Measurements from ENCODE around the gene NKX1-2. TPM values are rescaled to one million over a fixed set of nuclear protein-coding genes. Genes with fewer than 3 reads are reported as not detected.

Gene NKX1-2
- total and polyA plus RNA-seq, 2 experiments from 2014 or later: 9.8 to 39.4 TPM

DNA sequence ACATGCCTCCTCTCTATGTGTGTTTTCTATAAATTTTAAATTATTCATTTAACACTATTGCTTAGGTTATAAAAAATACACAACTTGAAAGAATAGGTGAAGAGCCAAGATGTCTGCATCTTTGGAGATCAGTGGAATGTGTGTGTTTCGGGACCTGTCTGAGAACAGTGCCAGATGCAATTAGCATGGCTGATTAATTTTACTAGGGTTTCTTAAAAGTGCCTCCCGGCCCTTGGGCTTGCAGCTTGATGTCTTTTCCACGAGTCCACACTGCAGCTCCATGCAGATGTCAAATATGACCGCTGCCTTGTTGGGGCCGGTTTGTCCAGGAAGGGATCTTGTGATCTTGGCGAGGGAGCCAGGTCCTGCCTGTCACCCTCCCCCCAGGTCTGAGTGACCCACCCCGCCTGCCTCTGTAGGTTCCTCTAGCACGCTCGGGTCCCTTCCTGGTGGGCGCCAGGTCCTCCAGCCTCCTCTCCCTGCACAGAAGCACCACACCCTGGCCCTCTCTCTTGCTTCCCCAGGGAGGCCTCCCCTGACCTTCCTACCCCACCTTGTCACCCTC lies 32.5 kb upstream of the NKX1-2 start (continued):
- TF ChIP-seq STAT1 (IDR thresholded peaks at IDR 0.05; ENCODE audit: unreplicated experiment) (no peak), ZNF331 (CRISPR knock-in tag; IDR thresholded peaks at IDR 0.05; ENCODE audit: low read depth) (no peak), NANOG (IDR thresholded peaks at IDR 0.05; ENCODE audit: borderline replicate concordance) (no peak)
- TF ChIP-seq, protein P1, sequence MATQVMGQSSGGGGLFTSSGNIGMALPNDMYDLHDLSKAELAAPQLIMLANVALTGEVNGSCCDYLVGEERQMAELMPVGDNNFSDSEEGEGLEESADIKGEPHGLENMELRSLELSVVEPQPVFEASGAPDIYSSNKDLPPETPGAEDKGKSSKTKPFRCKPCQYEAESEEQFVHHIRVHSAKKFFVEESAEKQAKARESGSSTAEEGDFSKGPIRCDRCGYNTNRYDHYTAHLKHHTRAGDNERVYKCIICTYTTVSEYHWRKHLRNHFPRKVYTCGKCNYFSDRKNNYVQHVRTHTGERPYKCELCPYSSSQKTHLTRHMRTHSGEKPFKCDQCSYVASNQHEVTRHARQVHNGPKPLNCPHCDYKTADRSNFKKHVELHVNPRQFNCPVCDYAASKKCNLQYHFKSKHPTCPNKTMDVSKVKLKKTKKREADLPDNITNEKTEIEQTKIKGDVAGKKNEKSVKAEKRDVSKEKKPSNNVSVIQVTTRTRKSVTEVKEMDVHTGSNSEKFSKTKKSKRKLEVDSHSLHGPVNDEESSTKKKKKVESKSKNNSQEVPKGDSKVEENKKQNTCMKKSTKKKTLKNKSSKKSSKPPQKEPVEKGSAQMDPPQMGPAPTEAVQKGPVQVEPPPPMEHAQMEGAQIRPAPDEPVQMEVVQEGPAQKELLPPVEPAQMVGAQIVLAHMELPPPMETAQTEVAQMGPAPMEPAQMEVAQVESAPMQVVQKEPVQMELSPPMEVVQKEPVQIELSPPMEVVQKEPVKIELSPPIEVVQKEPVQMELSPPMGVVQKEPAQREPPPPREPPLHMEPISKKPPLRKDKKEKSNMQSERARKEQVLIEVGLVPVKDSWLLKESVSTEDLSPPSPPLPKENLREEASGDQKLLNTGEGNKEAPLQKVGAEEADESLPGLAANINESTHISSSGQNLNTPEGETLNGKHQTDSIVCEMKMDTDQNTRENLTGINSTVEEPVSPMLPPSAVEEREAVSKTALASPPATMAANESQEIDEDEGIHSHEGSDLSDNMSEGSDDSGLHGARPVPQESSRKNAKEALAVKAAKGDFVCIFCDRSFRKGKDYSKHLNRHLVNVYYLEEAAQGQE (IDR thresholded peaks at IDR 0.05; ENCODE audit: unreplicated experiment): no peak
- TF ChIP-seq, protein P2, sequence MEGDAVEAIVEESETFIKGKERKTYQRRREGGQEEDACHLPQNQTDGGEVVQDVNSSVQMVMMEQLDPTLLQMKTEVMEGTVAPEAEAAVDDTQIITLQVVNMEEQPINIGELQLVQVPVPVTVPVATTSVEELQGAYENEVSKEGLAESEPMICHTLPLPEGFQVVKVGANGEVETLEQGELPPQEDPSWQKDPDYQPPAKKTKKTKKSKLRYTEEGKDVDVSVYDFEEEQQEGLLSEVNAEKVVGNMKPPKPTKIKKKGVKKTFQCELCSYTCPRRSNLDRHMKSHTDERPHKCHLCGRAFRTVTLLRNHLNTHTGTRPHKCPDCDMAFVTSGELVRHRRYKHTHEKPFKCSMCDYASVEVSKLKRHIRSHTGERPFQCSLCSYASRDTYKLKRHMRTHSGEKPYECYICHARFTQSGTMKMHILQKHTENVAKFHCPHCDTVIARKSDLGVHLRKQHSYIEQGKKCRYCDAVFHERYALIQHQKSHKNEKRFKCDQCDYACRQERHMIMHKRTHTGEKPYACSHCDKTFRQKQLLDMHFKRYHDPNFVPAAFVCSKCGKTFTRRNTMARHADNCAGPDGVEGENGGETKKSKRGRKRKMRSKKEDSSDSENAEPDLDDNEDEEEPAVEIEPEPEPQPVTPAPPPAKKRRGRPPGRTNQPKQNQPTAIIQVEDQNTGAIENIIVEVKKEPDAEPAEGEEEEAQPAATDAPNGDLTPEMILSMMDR (conservative IDR thresholded peaks at IDR 0.05; ENCODE audit: low read depth in 2 of 2): no peak

DNA sequence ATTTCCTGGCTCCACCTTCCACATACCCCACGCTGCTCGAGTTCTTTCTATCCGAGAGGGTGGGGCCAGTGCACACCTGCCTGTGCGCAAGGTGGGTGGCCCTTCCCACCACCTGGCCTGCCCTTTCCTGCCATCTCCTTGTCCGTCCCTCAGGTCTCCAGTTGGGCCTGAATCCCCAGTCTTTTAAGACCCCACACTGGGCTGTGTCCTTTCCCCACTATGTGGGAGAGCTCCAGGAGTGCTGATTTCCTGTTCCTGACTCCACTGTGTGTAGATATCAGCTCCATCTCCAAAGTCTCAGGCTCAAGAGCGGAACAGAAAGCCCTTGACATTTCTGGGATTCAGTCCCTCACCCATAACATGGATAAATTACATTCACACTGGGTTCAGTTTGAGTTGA lies 31.9 kb upstream of the NKX1-2 start:
- Histone ChIP-seq H3K27ac (ENCODE audit: low read depth) (peak overlapping the region; percentile 55; the same call in 1 of the 2 replicates), H3K4me3 (no peak overlapping the region), H4K20me1 (replicated peaks; ENCODE audit: insufficient read depth) (no peaks in the 10 kb centered on the region), H3K4me2 (0 out of 2 replicates have a peak overlapping the region, but pooled peaks have one; percentile 16), H2AFZ (no peak overlapping the region), H3F3A (replicated peaks; ENCODE audit: low read depth) (no peaks in the 10 kb centered on the region), H3K79me2 (replicated peaks; ENCODE audit: insufficient read depth) (no peaks in the 10 kb centered on the region; the same call in 1 of the 2 replicates), H3K4me1 (ENCODE audit: insufficient read depth) (peaks cover 38% of the 10 kb centered on the region), H3K36me3 (ENCODE audit: insufficient read depth) (no peaks in the 10 kb centered on the region), H3K9me2 (ENCODE audit: insufficient read depth) (no peaks in the 10 kb centered on the region), H3K27me3 (ENCODE audit: insufficient read depth) (no peaks in the 10 kb centered on the region)
- Mint-ChIP-seq H3K27me3 (ENCODE audit: insufficient read depth, low read depth, poor library complexity) (peaks cover 6% of the 10 kb centered on the region), H3K9me3 (peaks cover 13% of the 10 kb centered on the region), H3K4me1 (peaks cover 33% of the 10 kb centered on the region), H3K36me3 (ENCODE audit: low read depth) (peaks cover 34% of the 10 kb centered on the region), H3K4me3 (no peak overlapping the region; the same call in 2 of the 3 replicates), H3K27ac (peak overlapping the region; percentile 39; the same call in 1 of the 2 replicates)
- no peak for DNase-seq (ENCODE audit: low spot score)
- ATAC-seq: peak; percentile 12; the same call in 1 of the 3 replicates
- TF ChIP-seq ETS1 (IDR thresholded peaks at IDR 0.05): no peak
- no peak for TF ChIP-seq ZNF462 (CRISPR knock-in tag; IDR thresholded peaks at IDR 0.05)
- TF ChIP-seq, protein P1 (IDR thresholded peaks at IDR 0.05; ENCODE audit: unreplicated experiment): no peak
- no peak for TF ChIP-seq ZNF331 (CRISPR knock-in tag; IDR thresholded peaks at IDR 0.05; ENCODE audit: low read depth)

Data from GM23338 (cell line).